Measurements from ENCODE around the gene GALNS.

DNA sequence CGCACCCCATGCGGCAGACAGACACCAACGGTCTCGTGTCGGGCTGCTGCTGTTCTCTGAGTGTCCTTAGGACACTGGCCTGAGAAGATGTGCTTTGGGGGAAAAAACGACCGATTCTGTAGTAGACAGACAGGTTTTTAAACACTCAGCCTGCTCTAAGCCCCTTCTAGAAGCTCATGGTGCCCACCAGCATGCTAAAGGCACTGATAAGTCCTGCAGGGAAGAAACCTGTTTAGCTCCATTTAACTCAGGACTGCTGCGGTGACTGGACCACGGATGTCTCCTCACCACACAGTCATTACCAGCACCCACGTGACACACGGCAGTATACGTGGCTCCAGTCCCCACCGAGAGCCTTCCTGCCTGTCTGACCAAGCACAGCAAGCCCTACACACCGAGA is 26.0 kb downstream of the GALNS start:
- no peak for TF ChIP-seq POLR2A (IDR thresholded peaks at IDR 0.05)
- no peak for TF ChIP-seq POLR2AphosphoS5 (IDR thresholded peaks at IDR 0.05)
